ENCODE data around the gene RENBP. TPM values are rescaled to one million over a fixed set of nuclear protein-coding genes. Genes with fewer than 3 reads are reported as not detected.

RENBP gene
- total and polyA plus RNA-seq, 9 of the 15 experiments (the other 6 are each of a cell fraction or from before 2014, with no cell fraction given) = 0.07 to 14.8 (median 10.6) TPM; not detected in 1

DNA sequence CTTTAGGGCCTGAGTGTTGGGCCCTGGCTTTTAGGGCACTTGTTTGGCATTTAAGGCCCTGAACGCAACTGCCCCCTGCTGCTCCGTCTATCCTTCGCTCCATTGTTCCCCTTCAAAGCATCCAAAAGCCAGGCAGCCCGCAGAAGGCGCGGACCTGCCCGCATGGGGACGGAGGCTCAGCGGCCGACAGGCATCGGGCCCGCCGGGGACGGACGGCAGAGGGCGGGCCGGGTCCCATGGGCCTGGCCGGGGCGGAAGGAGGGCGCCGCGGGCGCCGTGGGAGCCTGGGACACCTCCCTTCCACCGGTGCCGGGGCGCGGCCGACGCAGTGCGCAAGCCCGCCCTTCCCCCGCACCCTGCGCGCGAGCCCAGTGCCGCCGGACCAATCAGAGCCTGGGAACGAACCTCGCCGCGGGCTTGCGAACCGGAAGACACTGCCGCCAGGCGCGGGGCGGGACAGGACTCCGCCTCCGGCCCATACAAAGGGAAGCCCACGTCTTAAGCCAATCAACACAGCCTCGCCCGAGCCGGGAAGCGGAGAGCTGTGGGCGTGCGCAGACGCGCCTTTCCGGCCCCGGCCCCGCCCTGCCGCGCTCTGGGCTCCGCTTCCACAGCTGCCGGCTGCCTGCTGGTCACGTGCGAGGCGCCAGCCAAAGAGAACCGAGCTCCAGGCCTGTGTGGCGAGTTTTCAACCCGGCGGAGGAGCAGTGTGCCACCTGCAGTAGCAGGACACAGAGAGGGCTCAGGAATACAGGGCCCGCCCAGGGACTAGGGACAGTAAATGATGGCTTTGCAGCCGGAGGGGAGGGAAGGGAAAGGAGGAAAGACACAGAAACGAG, 16.3 kb downstream of the RENBP start (continued):
- TF ChIP-seq, protein P1, sequence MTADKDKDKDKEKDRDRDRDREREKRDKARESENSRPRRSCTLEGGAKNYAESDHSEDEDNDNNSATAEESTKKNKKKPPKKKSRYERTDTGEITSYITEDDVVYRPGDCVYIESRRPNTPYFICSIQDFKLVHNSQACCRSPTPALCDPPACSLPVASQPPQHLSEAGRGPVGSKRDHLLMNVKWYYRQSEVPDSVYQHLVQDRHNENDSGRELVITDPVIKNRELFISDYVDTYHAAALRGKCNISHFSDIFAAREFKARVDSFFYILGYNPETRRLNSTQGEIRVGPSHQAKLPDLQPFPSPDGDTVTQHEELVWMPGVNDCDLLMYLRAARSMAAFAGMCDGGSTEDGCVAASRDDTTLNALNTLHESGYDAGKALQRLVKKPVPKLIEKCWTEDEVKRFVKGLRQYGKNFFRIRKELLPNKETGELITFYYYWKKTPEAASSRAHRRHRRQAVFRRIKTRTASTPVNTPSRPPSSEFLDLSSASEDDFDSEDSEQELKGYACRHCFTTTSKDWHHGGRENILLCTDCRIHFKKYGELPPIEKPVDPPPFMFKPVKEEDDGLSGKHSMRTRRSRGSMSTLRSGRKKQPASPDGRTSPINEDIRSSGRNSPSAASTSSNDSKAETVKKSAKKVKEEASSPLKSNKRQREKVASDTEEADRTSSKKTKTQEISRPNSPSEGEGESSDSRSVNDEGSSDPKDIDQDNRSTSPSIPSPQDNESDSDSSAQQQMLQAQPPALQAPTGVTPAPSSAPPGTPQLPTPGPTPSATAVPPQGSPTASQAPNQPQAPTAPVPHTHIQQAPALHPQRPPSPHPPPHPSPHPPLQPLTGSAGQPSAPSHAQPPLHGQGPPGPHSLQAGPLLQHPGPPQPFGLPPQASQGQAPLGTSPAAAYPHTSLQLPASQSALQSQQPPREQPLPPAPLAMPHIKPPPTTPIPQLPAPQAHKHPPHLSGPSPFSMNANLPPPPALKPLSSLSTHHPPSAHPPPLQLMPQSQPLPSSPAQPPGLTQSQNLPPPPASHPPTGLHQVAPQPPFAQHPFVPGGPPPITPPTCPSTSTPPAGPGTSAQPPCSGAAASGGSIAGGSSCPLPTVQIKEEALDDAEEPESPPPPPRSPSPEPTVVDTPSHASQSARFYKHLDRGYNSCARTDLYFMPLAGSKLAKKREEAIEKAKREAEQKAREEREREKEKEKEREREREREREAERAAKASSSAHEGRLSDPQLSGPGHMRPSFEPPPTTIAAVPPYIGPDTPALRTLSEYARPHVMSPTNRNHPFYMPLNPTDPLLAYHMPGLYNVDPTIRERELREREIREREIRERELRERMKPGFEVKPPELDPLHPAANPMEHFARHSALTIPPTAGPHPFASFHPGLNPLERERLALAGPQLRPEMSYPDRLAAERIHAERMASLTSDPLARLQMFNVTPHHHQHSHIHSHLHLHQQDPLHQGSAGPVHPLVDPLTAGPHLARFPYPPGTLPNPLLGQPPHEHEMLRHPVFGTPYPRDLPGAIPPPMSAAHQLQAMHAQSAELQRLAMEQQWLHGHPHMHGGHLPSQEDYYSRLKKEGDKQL (CRISPR knock-in tag; IDR thresholded peaks at IDR 0.05; ENCODE audit: borderline replicate concordance) = no peak
- TF ChIP-seq FOXM1 (IDR thresholded peaks at IDR 0.05; ENCODE audit: low read depth) = no peak
- no peak for TF ChIP-seq FOXM1 (CRISPR knock-in tag; IDR thresholded peaks at IDR 0.05; ENCODE audit: low read depth)
- TF ChIP-seq, protein P2, sequence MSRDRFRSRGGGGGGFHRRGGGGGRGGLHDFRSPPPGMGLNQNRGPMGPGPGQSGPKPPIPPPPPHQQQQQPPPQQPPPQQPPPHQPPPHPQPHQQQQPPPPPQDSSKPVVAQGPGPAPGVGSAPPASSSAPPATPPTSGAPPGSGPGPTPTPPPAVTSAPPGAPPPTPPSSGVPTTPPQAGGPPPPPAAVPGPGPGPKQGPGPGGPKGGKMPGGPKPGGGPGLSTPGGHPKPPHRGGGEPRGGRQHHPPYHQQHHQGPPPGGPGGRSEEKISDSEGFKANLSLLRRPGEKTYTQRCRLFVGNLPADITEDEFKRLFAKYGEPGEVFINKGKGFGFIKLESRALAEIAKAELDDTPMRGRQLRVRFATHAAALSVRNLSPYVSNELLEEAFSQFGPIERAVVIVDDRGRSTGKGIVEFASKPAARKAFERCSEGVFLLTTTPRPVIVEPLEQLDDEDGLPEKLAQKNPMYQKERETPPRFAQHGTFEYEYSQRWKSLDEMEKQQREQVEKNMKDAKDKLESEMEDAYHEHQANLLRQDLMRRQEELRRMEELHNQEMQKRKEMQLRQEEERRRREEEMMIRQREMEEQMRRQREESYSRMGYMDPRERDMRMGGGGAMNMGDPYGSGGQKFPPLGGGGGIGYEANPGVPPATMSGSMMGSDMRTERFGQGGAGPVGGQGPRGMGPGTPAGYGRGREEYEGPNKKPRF (IDR thresholded peaks at IDR 0.05; ENCODE audit: low read depth, low read length) = no peak
- TF ChIP-seq, protein P3, sequence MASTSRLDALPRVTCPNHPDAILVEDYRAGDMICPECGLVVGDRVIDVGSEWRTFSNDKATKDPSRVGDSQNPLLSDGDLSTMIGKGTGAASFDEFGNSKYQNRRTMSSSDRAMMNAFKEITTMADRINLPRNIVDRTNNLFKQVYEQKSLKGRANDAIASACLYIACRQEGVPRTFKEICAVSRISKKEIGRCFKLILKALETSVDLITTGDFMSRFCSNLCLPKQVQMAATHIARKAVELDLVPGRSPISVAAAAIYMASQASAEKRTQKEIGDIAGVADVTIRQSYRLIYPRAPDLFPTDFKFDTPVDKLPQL (IDR thresholded peaks at IDR 0.05; ENCODE audit: extremely low read depth, insufficient read length) = no peak
- no peak for TF ChIP-seq PTTG1 (tag; IDR thresholded peaks at IDR 0.05; ENCODE audit: low read depth)
- TF ChIP-seq, protein P4, sequence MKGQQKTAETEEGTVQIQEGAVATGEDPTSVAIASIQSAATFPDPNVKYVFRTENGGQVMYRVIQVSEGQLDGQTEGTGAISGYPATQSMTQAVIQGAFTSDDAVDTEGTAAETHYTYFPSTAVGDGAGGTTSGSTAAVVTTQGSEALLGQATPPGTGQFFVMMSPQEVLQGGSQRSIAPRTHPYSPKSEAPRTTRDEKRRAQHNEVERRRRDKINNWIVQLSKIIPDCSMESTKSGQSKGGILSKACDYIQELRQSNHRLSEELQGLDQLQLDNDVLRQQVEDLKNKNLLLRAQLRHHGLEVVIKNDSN (CRISPR knock-in tag; IDR thresholded peaks at IDR 0.05) = peak; percentile 97
- no peak for TF ChIP-seq PTRF (tag; IDR thresholded peaks at IDR 0.05)
- TF ChIP-seq ILK (tag; IDR thresholded peaks at IDR 0.05; ENCODE audit: borderline replicate concordance, low read depth) = no peak
- no peak for TF ChIP-seq KLF6 (CRISPR knock-in tag; IDR thresholded peaks at IDR 0.05; ENCODE audit: borderline replicate concordance)
- peak; percentile 89 for TF ChIP-seq ELF1 (tag; IDR thresholded peaks at IDR 0.05)
- TF ChIP-seq ZNF324 (CRISPR knock-in tag; IDR thresholded peaks at IDR 0.05) = no peak
- no peak for TF ChIP-seq ZNF24 (IDR thresholded peaks at IDR 0.05)
- no peak for TF ChIP-seq ZNF3 (CRISPR knock-in tag; IDR thresholded peaks at IDR 0.05)
